Measurements from ENCODE around the gene GAS7.

Gene GAS7

DNA sequence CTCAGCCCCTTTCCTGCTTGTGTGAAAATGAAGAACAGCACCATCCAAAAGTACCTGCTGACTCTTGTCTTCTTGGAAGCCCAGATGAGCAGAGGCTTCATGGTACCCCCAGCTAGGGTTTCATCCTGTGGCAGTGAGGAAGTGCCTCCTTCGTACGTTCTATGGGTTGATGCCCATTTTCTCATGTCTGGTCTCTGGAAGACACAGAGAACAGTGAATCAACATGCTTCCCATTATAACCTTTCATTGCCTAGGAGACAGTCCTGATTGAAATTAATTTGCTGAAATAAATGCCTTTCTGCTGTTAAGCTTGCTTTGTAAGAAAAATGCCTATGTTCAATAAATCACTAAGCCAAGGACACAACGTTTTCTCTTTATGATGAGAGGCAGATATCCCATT is 329.9 kb downstream of the GAS7 start:
- no peak for DNase-seq

DNA sequence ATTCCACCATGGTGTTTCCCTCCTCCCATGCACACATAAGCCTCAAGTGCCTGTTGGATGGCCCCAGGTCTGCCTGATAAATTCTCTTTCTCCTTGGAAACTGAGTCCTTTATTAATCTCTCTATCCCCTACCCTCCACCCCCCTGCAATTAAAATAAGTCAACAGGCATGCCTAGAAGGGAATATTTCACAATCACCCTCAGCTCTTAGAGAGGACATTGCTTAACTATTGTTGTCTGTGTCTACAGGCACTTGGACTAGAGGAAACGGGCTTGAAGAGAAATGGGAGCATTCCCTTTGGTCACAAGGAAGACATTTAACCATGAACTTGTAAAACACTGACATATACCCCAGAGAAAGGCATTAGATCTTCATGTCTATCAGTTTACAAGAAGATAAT is 332.8 kb downstream of the GAS7 start:
- no peak for DNase-seq

DNA sequence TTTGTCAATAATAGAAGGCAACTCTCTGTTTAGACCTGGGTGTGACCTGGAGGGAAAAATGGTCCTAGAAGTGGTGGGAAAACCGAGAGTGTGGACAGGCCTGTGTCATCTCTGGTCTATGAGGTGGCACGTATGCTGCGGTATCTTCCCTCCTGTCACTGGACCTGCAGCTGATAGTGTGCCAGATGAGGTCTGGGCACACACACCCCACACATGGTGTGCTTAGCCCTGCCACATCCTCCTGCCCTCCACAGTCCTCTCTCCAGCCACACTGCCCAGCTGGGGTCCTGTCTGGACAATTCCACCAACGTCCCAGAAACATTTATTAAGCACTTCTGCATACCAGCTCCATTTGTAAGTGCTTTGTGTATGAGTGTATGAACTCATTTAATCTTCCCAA is 335.5 kb downstream of the GAS7 start:
- no peak for DNase-seq

DNA sequence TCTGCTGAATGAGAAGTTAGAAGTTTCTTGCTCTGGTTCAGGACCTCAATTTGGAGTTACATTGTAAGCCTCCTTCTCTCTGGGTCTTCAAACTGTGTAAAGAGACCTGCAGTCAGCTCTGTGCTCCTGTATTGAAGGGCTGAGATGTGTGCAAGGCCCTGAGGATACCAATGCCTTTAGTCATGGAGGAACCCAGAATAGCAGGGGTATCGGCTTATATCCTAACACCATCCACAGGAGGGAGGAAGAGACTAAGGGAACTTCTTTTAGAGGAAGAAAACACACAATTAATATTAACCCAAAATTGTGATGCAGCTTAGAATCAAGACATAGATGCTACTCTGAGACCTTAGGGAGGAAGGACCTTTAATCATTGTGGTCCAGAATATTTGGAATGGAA is 336.2 kb downstream of the GAS7 start:
- no peak for DNase-seq

DNA sequence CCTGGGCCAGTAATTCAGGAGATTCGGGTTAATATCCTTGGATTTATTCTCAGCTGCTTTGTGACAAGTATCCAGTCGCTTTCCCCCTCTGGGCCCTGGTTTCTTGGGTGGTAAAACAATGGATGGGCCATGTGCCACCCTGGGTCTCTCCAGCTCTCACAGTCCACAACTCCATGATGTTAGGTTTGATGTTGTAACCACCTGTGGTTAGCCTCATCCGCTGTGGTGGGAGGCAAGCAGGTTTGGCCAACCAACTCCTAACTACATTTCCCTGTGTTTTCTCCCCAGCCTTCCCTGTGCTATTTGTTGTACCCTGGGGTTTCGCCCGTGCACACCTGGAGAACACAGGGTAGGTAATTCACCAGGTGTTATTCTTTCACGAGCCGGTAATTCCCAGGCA is 337.6 kb downstream of the GAS7 start:
- DNase-seq = no peak
